Measurements from ENCODE around the gene SEMA5A.

The SEMA5A gene

GRCh38 chr5:9513827-9514226, 32.0 kb downstream of the SEMA5A start:
- TF ChIP-seq, protein P1, sequence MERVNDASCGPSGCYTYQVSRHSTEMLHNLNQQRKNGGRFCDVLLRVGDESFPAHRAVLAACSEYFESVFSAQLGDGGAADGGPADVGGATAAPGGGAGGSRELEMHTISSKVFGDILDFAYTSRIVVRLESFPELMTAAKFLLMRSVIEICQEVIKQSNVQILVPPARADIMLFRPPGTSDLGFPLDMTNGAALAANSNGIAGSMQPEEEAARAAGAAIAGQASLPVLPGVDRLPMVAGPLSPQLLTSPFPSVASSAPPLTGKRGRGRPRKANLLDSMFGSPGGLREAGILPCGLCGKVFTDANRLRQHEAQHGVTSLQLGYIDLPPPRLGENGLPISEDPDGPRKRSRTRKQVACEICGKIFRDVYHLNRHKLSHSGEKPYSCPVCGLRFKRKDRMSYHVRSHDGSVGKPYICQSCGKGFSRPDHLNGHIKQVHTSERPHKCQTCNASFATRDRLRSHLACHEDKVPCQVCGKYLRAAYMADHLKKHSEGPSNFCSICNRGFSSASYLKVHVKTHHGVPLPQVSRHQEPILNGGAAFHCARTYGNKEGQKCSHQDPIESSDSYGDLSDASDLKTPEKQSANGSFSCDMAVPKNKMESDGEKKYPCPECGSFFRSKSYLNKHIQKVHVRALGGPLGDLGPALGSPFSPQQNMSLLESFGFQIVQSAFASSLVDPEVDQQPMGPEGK (tag by site-specific recombination; IDR thresholded peaks at IDR 0.05), result no peak
- no peak for TF ChIP-seq ZNF423 (tag by site-specific recombination; IDR thresholded peaks at IDR 0.05)
- TF ChIP-seq ZNF530 (tag by site-specific recombination; IDR thresholded peaks at IDR 0.05; ENCODE audit: low read depth), result no peak
- TF ChIP-seq ZNF112 (tag by site-specific recombination; IDR thresholded peaks at IDR 0.05), result no peak
- no peak for TF ChIP-seq ZNF155 (tag by site-specific recombination; IDR thresholded peaks at IDR 0.05)
- TF ChIP-seq YY1 (tag by site-specific recombination; IDR thresholded peaks at IDR 0.05), result no peak
- no peak for TF ChIP-seq ZNF335 (tag by site-specific recombination; conservative IDR thresholded peaks at IDR 0.05)
- Histone ChIP-seq H3K4me1 (ENCODE audit: control insufficient read depth, insufficient read depth, low read length) (no peaks in the 10 kb centered on the region), H3K36me3 (ENCODE audit: control insufficient read depth in 2 of 2, insufficient read depth in 1 of 2, low read length in 2 of 2) (no peaks in the 10 kb centered on the region), H3K4me3 (ENCODE audit: low read depth, low read length) (no peak overlapping the region), H3K27ac (ENCODE audit: extremely low read depth, low read depth, low read length) (no peak overlapping the region), H3K9me3 (ENCODE audit: control insufficient read depth, insufficient read depth, low read depth, low read length) (no peaks in the 10 kb centered on the region)
- ChIA-PET CTCF (interaction anchor here (0.8 kb wide), 1 partner anchor 296 kb away, joined by 3 read pairs; no protein-coding TSS in a partner anchor), POLR2A (no interaction called here)

- Histone ChIP-seq H3K9me3 (ENCODE audit: control insufficient read depth, insufficient read depth, low read depth, low read length) (no peaks in the 10 kb centered on the region), H3K4me3 (ENCODE audit: low read depth, low read length) (no peak overlapping the region), H3K27ac (ENCODE audit: extremely low read depth, low read depth, low read length) (no peak overlapping the region), H3K36me3 (ENCODE audit: control insufficient read depth in 2 of 2, insufficient read depth in 1 of 2, low read length in 2 of 2) (no peaks in the 10 kb centered on the region), H3K4me1 (ENCODE audit: control insufficient read depth, insufficient read depth, low read length) (no peaks in the 10 kb centered on the region)
- ChIA-PET POLR2A (no interaction called here), CTCF (interaction anchor here (0.7 to 1.4 kb wide), 4 partner anchors 31 to 1774 kb away, joined by 3 to 5 read pairs (median 4); no protein-coding TSS in a partner anchor)
- TF ChIP-seq, protein P2, sequence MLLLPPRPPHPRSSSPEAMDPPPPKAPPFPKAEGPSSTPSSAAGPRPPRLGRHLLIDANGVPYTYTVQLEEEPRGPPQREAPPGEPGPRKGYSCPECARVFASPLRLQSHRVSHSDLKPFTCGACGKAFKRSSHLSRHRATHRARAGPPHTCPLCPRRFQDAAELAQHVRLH (tag by site-specific recombination; IDR thresholded peaks at IDR 0.05), result no peak
- TF ChIP-seq KLF17 (tag by site-specific recombination; IDR thresholded peaks at IDR 0.05) (no peak), ZIC2 (tag by site-specific recombination; IDR thresholded peaks at IDR 0.05) (no peak), ZNF157 (tag by site-specific recombination; IDR thresholded peaks at IDR 0.05) (no peak), ZNF324 (tag by site-specific recombination; IDR thresholded peaks at IDR 0.05) (no peak), ZNF510 (tag by site-specific recombination; IDR thresholded peaks at IDR 0.05; ENCODE audit: insufficient replicate concordance) (no peak), ZBTB8A (tag by site-specific recombination; IDR thresholded peaks at IDR 0.05) (no peak), ZNF701 (tag by site-specific recombination; IDR thresholded peaks at IDR 0.05) (no peak), ZNF292 (tag by site-specific recombination; IDR thresholded peaks at IDR 0.05; ENCODE audit: borderline replicate concordance, low read depth) (no peak), YY1 (tag by site-specific recombination; IDR thresholded peaks at IDR 0.05) (no peak), ZNF114 (tag by site-specific recombination; IDR thresholded peaks at IDR 0.05) (no peak), PRDM10 (tag by site-specific recombination; IDR thresholded peaks at IDR 0.05) (no peak), ZNF707 (tag by site-specific recombination; IDR thresholded peaks at IDR 0.05) (no peak), ELK4 (IDR thresholded peaks at IDR 0.05; ENCODE audit: borderline replicate concordance, low read depth, low read length) (no peak), ZNF391 (tag by site-specific recombination; IDR thresholded peaks at IDR 0.05; ENCODE audit: borderline replicate concordance, low read depth) (no peak), ZNF248 (tag by site-specific recombination; IDR thresholded peaks at IDR 0.05) (no peak), BCL11A (tag by site-specific recombination; IDR thresholded peaks at IDR 0.05; ENCODE audit: low read depth) (no peak)
- TF ChIP-seq, protein P3, sequence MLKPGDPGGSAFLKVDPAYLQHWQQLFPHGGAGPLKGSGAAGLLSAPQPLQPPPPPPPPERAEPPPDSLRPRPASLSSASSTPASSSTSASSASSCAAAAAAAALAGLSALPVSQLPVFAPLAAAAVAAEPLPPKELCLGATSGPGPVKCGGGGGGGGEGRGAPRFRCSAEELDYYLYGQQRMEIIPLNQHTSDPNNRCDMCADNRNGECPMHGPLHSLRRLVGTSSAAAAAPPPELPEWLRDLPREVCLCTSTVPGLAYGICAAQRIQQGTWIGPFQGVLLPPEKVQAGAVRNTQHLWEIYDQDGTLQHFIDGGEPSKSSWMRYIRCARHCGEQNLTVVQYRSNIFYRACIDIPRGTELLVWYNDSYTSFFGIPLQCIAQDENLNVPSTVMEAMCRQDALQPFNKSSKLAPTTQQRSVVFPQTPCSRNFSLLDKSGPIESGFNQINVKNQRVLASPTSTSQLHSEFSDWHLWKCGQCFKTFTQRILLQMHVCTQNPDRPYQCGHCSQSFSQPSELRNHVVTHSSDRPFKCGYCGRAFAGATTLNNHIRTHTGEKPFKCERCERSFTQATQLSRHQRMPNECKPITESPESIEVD (tag by site-specific recombination; IDR thresholded peaks at IDR 0.05), result no peak
These were observed 33.4 kb downstream of the SEMA5A start for GRCh38 chr5:9512457-9512856.
